ENCODE data around the gene ELOB. TPM values are rescaled to one million over a fixed set of nuclear protein-coding genes. Genes with fewer than 3 reads are reported as not detected.

The ELOB gene
- total RNA-seq, 1 donor from 2014 or later, result 192 TPM

- no peaks in the 10 kb centered on the region for H3K4me1 Mint-ChIP-seq
Observed at GRCh38 chr16:2787961-2788360, 10.9 kb upstream of the ELOB start.

GRCh38 chr16:2787406-2787805 lies 10.3 kb upstream of the ELOB start, which contains the start of gene PRSS33:
TSS of gene PRSS33 (minus strand) at chr16:2787560. CDS start at chr16:2786547, 1,013 bp downstream.
- TF ChIP-seq, protein P1, sequence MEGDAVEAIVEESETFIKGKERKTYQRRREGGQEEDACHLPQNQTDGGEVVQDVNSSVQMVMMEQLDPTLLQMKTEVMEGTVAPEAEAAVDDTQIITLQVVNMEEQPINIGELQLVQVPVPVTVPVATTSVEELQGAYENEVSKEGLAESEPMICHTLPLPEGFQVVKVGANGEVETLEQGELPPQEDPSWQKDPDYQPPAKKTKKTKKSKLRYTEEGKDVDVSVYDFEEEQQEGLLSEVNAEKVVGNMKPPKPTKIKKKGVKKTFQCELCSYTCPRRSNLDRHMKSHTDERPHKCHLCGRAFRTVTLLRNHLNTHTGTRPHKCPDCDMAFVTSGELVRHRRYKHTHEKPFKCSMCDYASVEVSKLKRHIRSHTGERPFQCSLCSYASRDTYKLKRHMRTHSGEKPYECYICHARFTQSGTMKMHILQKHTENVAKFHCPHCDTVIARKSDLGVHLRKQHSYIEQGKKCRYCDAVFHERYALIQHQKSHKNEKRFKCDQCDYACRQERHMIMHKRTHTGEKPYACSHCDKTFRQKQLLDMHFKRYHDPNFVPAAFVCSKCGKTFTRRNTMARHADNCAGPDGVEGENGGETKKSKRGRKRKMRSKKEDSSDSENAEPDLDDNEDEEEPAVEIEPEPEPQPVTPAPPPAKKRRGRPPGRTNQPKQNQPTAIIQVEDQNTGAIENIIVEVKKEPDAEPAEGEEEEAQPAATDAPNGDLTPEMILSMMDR (IDR thresholded peaks at IDR 0.05; ENCODE audit: unreplicated experiment), result no peak
- Mint-ChIP-seq H3K9me3 (no peaks in the 10 kb centered on the region), H3K36me3 (no peaks in the 10 kb centered on the region), H3K27ac (no peak within 1 kb of the TSS), H3K4me1 (no peaks in the 10 kb centered on the region), H3K27me3 (ENCODE audit: low read depth) (peaks cover 32% of the 10 kb centered on the region), H3K4me3 (no peak within 1 kb of the TSS)
- DNase-seq (ENCODE audit: low spot score in 2 of 2, unreplicated experiment in 2 of 2), result no peak

More at GRCh38 chr16:2787961-2788360, 10.9 kb upstream of the ELOB start:
- Mint-ChIP-seq H3K36me3 (no peaks in the 10 kb centered on the region), H3K9me3 (no peaks in the 10 kb centered on the region), H3K4me3 (no peak overlapping the region), H3K27me3 (ENCODE audit: low read depth) (peaks cover 32% of the 10 kb centered on the region), H3K27ac (no peak overlapping the region)
- TF ChIP-seq, protein P1 (IDR thresholded peaks at IDR 0.05; ENCODE audit: unreplicated experiment), result no peak
- DNase-seq (ENCODE audit: low spot score in 2 of 2, unreplicated experiment in 2 of 2), result no peak

GRCh38 chr16:2786826-2787151 lies 9.7 kb upstream of the ELOB start:
- no peak overlapping the region for H3K27ac Mint-ChIP-seq
- peaks cover 26% of the 10 kb centered on the region for H3K27me3 Mint-ChIP-seq (ENCODE audit: low read depth)
- H3K9me3 Mint-ChIP-seq, result no peaks in the 10 kb centered on the region
- H3K36me3 Mint-ChIP-seq, result no peaks in the 10 kb centered on the region
- no peak for DNase-seq (ENCODE audit: low spot score in 2 of 2, unreplicated experiment in 2 of 2)
- TF ChIP-seq, protein P1 (IDR thresholded peaks at IDR 0.05; ENCODE audit: unreplicated experiment), result no peak
- H3K4me3 Mint-ChIP-seq, result no peak overlapping the region
- no peaks in the 10 kb centered on the region for H3K4me1 Mint-ChIP-seq

GRCh38 chr16:2786061-2786825 lies 9.2 kb upstream of the ELOB start:
- Mint-ChIP-seq H3K9me3 (no peaks in the 10 kb centered on the region), H3K4me1 (no peaks in the 10 kb centered on the region), H3K27me3 (ENCODE audit: low read depth) (peaks cover 21% of the 10 kb centered on the region), H3K36me3 (no peaks in the 10 kb centered on the region), H3K4me3 (no peak overlapping the region), H3K27ac (no peak overlapping the region)
- DNase-seq (ENCODE audit: low spot score in 2 of 2, unreplicated experiment in 2 of 2), result no peak
- TF ChIP-seq, protein P1 (IDR thresholded peaks at IDR 0.05; ENCODE audit: unreplicated experiment), result no peak

GRCh38 chr16:2785101-2785991 lies 8.3 kb upstream of the ELOB start:
- H3K27me3 Mint-ChIP-seq (ENCODE audit: low read depth), result peaks cover 13% of the 10 kb centered on the region
- no peaks in the 10 kb centered on the region for H3K9me3 Mint-ChIP-seq
- no peaks in the 10 kb centered on the region for H3K4me1 Mint-ChIP-seq
- no peak overlapping the region for H3K4me3 Mint-ChIP-seq
- H3K36me3 Mint-ChIP-seq, result no peaks in the 10 kb centered on the region
- TF ChIP-seq, protein P1 (IDR thresholded peaks at IDR 0.05; ENCODE audit: unreplicated experiment), result no peak
- no peak for DNase-seq (ENCODE audit: low spot score in 2 of 2, unreplicated experiment in 2 of 2)
- H3K27ac Mint-ChIP-seq, result no peak overlapping the region

Measured in mesothelial cell of epicardium (in vitro differentiated cells).